Neuron (in vitro differentiated cells): ENCODE data around the gene ATP2C1.
"Not testable (repeated sequence)": the region's sequence is repeated elsewhere in the genome, so short reads cannot be mapped to it uniquely, and the experiment has no call there.

Experiments used
- H2AFZ ChIP-seq: one replicate; pipeline ENCODE4 v1.6.1; 2013; ENCODE audit warnings: low read depth, mild to moderate bottlenecking, inconsistent platforms, low read length, moderate library complexity
- H3K27me3 ChIP-seq: one replicate; pipeline ENCODE4 v1.6.1; 2013; ENCODE audit warnings: low read length; ENCODE audit not compliant: insufficient read depth
- H3K36me3 ChIP-seq: one replicate; pipeline ENCODE4 v1.6.1; 2013; ENCODE audit warnings: low read length; ENCODE audit not compliant: insufficient read depth
- H3K4me1 ChIP-seq: one replicate; pipeline ENCODE4 v1.6.1; 2013; ENCODE audit warnings: low read length; ENCODE audit not compliant: insufficient read depth
- H3K4me3 ChIP-seq: 2 replicates; pipeline ENCODE4 v1.5.1; 2013; ENCODE audit warnings: mild to moderate bottlenecking, low read length, moderate library complexity
- H3K9me3 ChIP-seq: one replicate; pipeline ENCODE4 v1.6.1; 2013; ENCODE audit warnings: low read length

The ATP2C1 gene

GRCh38 chr3:131025539-131025938, 131.7 kb downstream of the ATP2C1 start:
- H2AFZ ChIP-seq: no peak overlapping the region
- H3K4me3 ChIP-seq: no peak overlapping the region
- H3K9me3 ChIP-seq: no peaks in the 10 kb centered on the region
- no peaks in the 10 kb centered on the region for H3K27me3 ChIP-seq
- no peaks in the 10 kb centered on the region for H3K36me3 ChIP-seq
- H3K4me1 ChIP-seq: no peaks in the 10 kb centered on the region

GRCh38 chr3:131026321-131027151, 132.7 kb downstream of the ATP2C1 start, which contains the start of the genes ASTE1 and NEK11:
ASTE1 (minus strand) TSS chr3:131026825; CDS start chr3:131025306, 1,519 bp downstream.
NEK11 (plus strand) TSS chr3:131026877; CDS start chr3:131029709, 2,832 bp downstream.
- no peaks in the 10 kb centered on the region for H3K36me3 ChIP-seq
- H3K27me3 ChIP-seq: no peaks in the 10 kb centered on the region
- H3K4me1 ChIP-seq: no peaks in the 10 kb centered on the region
- no peak within 1 kb of the TSS for H3K4me3 ChIP-seq
- H3K9me3 ChIP-seq: no peaks in the 10 kb centered on the region
- no peak within 1 kb of the TSS for H2AFZ ChIP-seq

GRCh38 chr3:131028844-131029243, 135.0 kb downstream of the ATP2C1 start:
- Histone ChIP-seq H3K9me3 (no peaks in the 10 kb centered on the region), H3K4me3 (no peak overlapping the region), H3K27me3 (no peaks in the 10 kb centered on the region), H2AFZ (no peak overlapping the region), H3K4me1 (no peaks in the 10 kb centered on the region), H3K36me3 (no peaks in the 10 kb centered on the region)

GRCh38 chr3:131031660-131032059, 137.8 kb downstream of the ATP2C1 start:
- Histone ChIP-seq H3K4me1 (no peaks in the 10 kb centered on the region), H3K36me3 (no peaks in the 10 kb centered on the region), H3K27me3 (no peaks in the 10 kb centered on the region), H3K4me3 (no peak overlapping the region), H3K9me3 (no peaks in the 10 kb centered on the region), H2AFZ (no peak overlapping the region)

GRCh38 chr3:131033480-131034080, 139.7 kb downstream of the ATP2C1 start:
- H3K27me3 ChIP-seq: no peaks in the 10 kb centered on the region
- H3K4me1 ChIP-seq: no peaks in the 10 kb centered on the region
- no peaks in the 10 kb centered on the region for H3K36me3 ChIP-seq
- no peak overlapping the region for H3K4me3 ChIP-seq
- H3K9me3 ChIP-seq: no peaks in the 10 kb centered on the region
- H2AFZ ChIP-seq: no peak overlapping the region

GRCh38 chr3:131036200-131036816, 142.4 kb downstream of the ATP2C1 start:
- no peaks in the 10 kb centered on the region for H3K36me3 ChIP-seq
- no peaks in the 10 kb centered on the region for H3K4me1 ChIP-seq
- no peaks in the 10 kb centered on the region for H3K9me3 ChIP-seq
- H3K4me3 ChIP-seq: no peak overlapping the region
- H2AFZ ChIP-seq: no peak overlapping the region
- no peaks in the 10 kb centered on the region for H3K27me3 ChIP-seq

GRCh38 chr3:131036986-131037385, 143.1 kb downstream of the ATP2C1 start:
- no peak overlapping the region for H3K4me3 ChIP-seq
- no peaks in the 10 kb centered on the region for H3K4me1 ChIP-seq
- no peaks in the 10 kb centered on the region for H3K36me3 ChIP-seq
- no peaks in the 10 kb centered on the region for H3K9me3 ChIP-seq
- H2AFZ ChIP-seq: no peak overlapping the region
- no peaks in the 10 kb centered on the region for H3K27me3 ChIP-seq

GRCh38 chr3:131038326-131038725, 144.4 kb downstream of the ATP2C1 start:
- Histone ChIP-seq H3K27me3 (no peaks in the 10 kb centered on the region), H2AFZ (no peak overlapping the region), H3K9me3 (no peaks in the 10 kb centered on the region), H3K4me1 (no peaks in the 10 kb centered on the region), H3K36me3 (no peaks in the 10 kb centered on the region), H3K4me3 (no peak overlapping the region)

GRCh38 chr3:131042271-131042985, 148.5 kb downstream of the ATP2C1 start:
- not testable (repeated sequence) for H3K9me3 ChIP-seq, H3K27me3 ChIP-seq, H3K36me3 ChIP-seq, H3K4me3 ChIP-seq, H3K4me1 ChIP-seq, H2AFZ ChIP-seq

- Histone ChIP-seq H3K36me3 (no peaks in the 10 kb centered on the region), H3K27me3 (no peaks in the 10 kb centered on the region), H2AFZ (no peak overlapping the region), H3K4me3 (no peak overlapping the region), H3K9me3 (peaks cover 4% of the 10 kb centered on the region), H3K4me1 (peaks cover 8% of the 10 kb centered on the region)
Measured at GRCh38 chr3:131047582-131047981, 153.7 kb downstream of the ATP2C1 start.

GRCh38 chr3:131048030-131048429, 154.1 kb downstream of the ATP2C1 start:
- no peak overlapping the region for H2AFZ ChIP-seq
- peaks cover 8% of the 10 kb centered on the region for H3K4me1 ChIP-seq
- no peaks in the 10 kb centered on the region for H3K36me3 ChIP-seq
- peaks cover 4% of the 10 kb centered on the region for H3K9me3 ChIP-seq
- H3K4me3 ChIP-seq: no peak overlapping the region
- no peaks in the 10 kb centered on the region for H3K27me3 ChIP-seq

GRCh38 chr3:131050001-131050400, 156.1 kb downstream of the ATP2C1 start:
- Histone ChIP-seq H3K36me3 (no peaks in the 10 kb centered on the region), H3K4me3 (no peak overlapping the region), H3K9me3 (peaks cover 4% of the 10 kb centered on the region), H3K27me3 (no peaks in the 10 kb centered on the region), H2AFZ (no peak overlapping the region), H3K4me1 (peaks cover 11% of the 10 kb centered on the region)
